IPS-18a (cell line): ENCODE measurements around the gene ISG20L2.

Experiments used
- H3K27ac ChIP-seq: one replicate; pipeline ENCODE4 v1.5.1; 2013; ENCODE audit warnings: low read length
- H3K27me3 ChIP-seq: one replicate; pipeline ENCODE4 v1.6.1; 2013; ENCODE audit warnings: mild to moderate bottlenecking, low read length; ENCODE audit not compliant: control insufficient read depth, insufficient read depth
- H3K36me3 ChIP-seq: one replicate; pipeline ENCODE4 v1.6.1; 2013; ENCODE audit warnings: low read depth, low read length; ENCODE audit not compliant: control insufficient read depth
- H3K4me1 ChIP-seq: one replicate; pipeline ENCODE4 v1.6.1; 2013; ENCODE audit warnings: low read depth, low read length; ENCODE audit not compliant: control insufficient read depth
- H3K4me3 ChIP-seq: one replicate; pipeline ENCODE4 v1.5.1; 2013; ENCODE audit warnings: low read length
- H3K9ac ChIP-seq: one replicate; pipeline ENCODE4 v1.6.1; 2013; ENCODE audit warnings: mild to moderate bottlenecking, low read length, moderate library complexity
- H3K9me3 ChIP-seq: one replicate; pipeline ENCODE4 v1.6.1; 2013; ENCODE audit warnings: low read depth, low read length; ENCODE audit not compliant: control insufficient read depth

The ISG20L2 gene

GRCh38 chr1:156676820-156677615 lies 51.5 kb downstream of the ISG20L2 start, which contains the start of gene NES:
NES (minus strand) TSS chr1:156677407; CDS start chr1:156677264, 143 bp downstream.
- no peak within 1 kb of the TSS for H3K27ac ChIP-seq
- peaks cover 9% of the 10 kb centered on the region for H3K27me3 ChIP-seq
- H3K36me3 ChIP-seq = peaks cover 15% of the 10 kb centered on the region
- no peaks in the 10 kb centered on the region for H3K9me3 ChIP-seq
- peaks cover 37% of the 10 kb centered on the region for H3K4me1 ChIP-seq
- peak within 1 kb of the TSS; percentile 82 for H3K4me3 ChIP-seq
- H3K9ac ChIP-seq = peak within 1 kb of the TSS; percentile 86

DNA sequence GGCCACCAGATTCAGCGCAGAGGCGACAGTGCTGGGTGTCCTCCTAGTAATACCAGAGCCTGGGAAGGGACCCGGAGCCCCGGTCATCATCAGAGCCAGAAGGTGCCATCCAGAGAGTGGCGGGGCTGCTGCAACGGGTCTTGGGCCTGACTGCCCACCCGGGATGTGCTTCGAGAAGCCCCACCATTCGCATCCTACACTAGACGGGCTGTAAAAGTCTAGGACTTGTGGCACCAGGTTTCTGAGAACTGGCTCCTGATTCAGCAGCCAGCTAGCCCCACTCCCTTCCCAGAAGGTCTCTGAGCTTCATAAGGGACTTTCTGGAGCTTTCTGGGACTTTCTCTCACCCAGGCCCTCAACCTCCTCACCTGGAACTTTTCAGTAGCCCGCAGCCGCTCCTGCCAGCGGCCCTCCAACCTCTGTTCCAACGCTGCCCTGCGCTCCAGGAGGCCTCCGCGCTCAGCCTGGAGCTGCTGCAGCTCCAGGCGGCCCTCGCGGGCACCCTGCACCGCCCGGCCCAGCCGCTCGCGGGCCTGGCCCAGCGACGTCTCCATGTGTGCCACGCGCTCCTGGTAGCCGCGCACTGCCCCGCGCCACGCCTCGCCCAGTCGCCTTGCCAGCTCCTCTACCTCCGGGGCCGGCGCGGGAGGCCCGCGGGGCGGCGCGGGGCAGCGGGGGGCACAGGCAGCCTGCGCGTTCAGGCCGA lies 52.3 kb downstream of the ISG20L2 start:
- no peak overlapping the region for H3K27ac ChIP-seq
- peak overlapping the region; percentile 86 for H3K9ac ChIP-seq
- H3K4me1 ChIP-seq = peaks cover 39% of the 10 kb centered on the region
- peaks cover 23% of the 10 kb centered on the region for H3K36me3 ChIP-seq
- peak overlapping the region; percentile 82 for H3K4me3 ChIP-seq
- H3K9me3 ChIP-seq = no peaks in the 10 kb centered on the region
- peaks cover 9% of the 10 kb centered on the region for H3K27me3 ChIP-seq

GRCh38 chr1:156675210-156676113 lies 53.1 kb downstream of the ISG20L2 start:
- H3K9ac ChIP-seq = peak overlapping the region; percentile 86
- H3K27ac ChIP-seq = no peak overlapping the region
- H3K4me1 ChIP-seq = peaks cover 42% of the 10 kb centered on the region
- peak overlapping the region; percentile 82 for H3K4me3 ChIP-seq
- peaks cover 26% of the 10 kb centered on the region for H3K36me3 ChIP-seq
- H3K27me3 ChIP-seq = peaks cover 9% of the 10 kb centered on the region
- no peaks in the 10 kb centered on the region for H3K9me3 ChIP-seq

GRCh38 chr1:156673387-156674121 lies 55.0 kb downstream of the ISG20L2 start:
- peaks cover 6% of the 10 kb centered on the region for H3K27me3 ChIP-seq
- H3K4me1 ChIP-seq = peaks cover 53% of the 10 kb centered on the region
- H3K4me3 ChIP-seq = peak overlapping the region; percentile 82
- H3K9ac ChIP-seq = peak overlapping the region; percentile 86
- peak overlapping the region; percentile 65 for H3K27ac ChIP-seq
- H3K36me3 ChIP-seq = peaks cover 26% of the 10 kb centered on the region
- H3K9me3 ChIP-seq = no peaks in the 10 kb centered on the region
